Measurements from ENCODE around the gene ATXN7.

The ATXN7 gene

GRCh38 chr3:64000453-64001055, 136.9 kb downstream of the ATXN7 start:
- Histone ChIP-seq H3K4me3 (ENCODE audit: low read length) (no peak overlapping the region), H3K4me2 (ENCODE audit: low read depth, low read length) (no peak overlapping the region), H3K4me1 (ENCODE audit: low read length) (no peaks in the 10 kb centered on the region), H3K9ac (ENCODE audit: low read length) (no peak overlapping the region), H3K79me2 (ENCODE audit: low read length) (no peaks in the 10 kb centered on the region), H3K27ac (ENCODE audit: low read length) (no peak overlapping the region), H3K9me3 (replicated peaks; ENCODE audit: insufficient read depth, low read length) (no peaks in the 10 kb centered on the region), H3K9me2 (replicated peaks; ENCODE audit: insufficient read depth, low read length) (no peaks in the 10 kb centered on the region), H4K20me1 (ENCODE audit: insufficient read depth, low read length) (no peaks in the 10 kb centered on the region), H3K27me3 (replicated peaks; ENCODE audit: insufficient read depth, low read length) (no peaks in the 10 kb centered on the region), H3F3A (ENCODE audit: insufficient read depth, low read length) (no peaks in the 10 kb centered on the region), H3K36me3 (replicated peaks; ENCODE audit: insufficient read depth, low read length) (no peaks in the 10 kb centered on the region), H2AFZ (ENCODE audit: low read length) (no peak overlapping the region)
- no peak for DNase-seq
- TF ChIP-seq EZH2phosphoT487 (IDR thresholded peaks at IDR 0.05; ENCODE audit: low read length): no peak
- TF ChIP-seq CTCF (IDR thresholded peaks at IDR 0.05; ENCODE audit: low read length): no peak
- TF ChIP-seq EZH2 (optimal IDR thresholded peaks at IDR 0.05; ENCODE audit: low read depth, low read length): no peak

DNA sequence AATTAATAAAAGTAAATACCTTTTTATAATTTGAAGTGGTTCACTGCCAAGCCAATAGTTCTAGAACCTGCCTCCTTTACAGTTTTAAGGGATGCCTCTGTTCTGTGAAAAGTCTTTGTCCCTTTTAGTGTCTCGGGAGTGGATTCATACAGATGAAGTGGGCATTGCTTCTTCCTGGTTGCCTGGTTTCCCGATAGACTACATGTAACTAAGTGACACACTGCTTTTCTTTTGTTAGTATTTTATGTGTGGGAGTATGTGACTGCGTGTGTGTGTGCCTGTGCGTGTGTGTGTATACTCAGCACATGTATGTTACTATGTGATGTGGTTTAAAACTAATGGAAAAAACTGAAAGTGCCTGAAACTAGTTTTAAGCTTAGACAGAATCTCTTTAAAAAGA, 138.6 kb downstream of the ATXN7 start:
- Histone ChIP-seq H3K4me1 (ENCODE audit: low read length) (no peaks in the 10 kb centered on the region), H3K27me3 (replicated peaks; ENCODE audit: insufficient read depth, low read length) (no peaks in the 10 kb centered on the region), H3K4me3 (ENCODE audit: low read length) (no peak overlapping the region), H3K36me3 (replicated peaks; ENCODE audit: insufficient read depth, low read length) (peaks cover under 1% of the 10 kb centered on the region; the same call in 1 of the 2 replicates), H3F3A (ENCODE audit: insufficient read depth, low read length) (no peaks in the 10 kb centered on the region), H3K79me2 (ENCODE audit: low read length) (no peaks in the 10 kb centered on the region), H4K20me1 (ENCODE audit: insufficient read depth, low read length) (no peaks in the 10 kb centered on the region), H3K9ac (ENCODE audit: low read length) (no peak overlapping the region), H3K27ac (ENCODE audit: low read length) (no peak overlapping the region), H3K9me2 (replicated peaks; ENCODE audit: insufficient read depth, low read length) (no peaks in the 10 kb centered on the region), H3K9me3 (replicated peaks; ENCODE audit: insufficient read depth, low read length) (no peaks in the 10 kb centered on the region), H2AFZ (ENCODE audit: low read length) (no peak overlapping the region), H3K4me2 (ENCODE audit: low read depth, low read length) (no peak overlapping the region)
- DNase-seq: no peak
- TF ChIP-seq CTCF (IDR thresholded peaks at IDR 0.05; ENCODE audit: low read length) (no peak), EZH2phosphoT487 (IDR thresholded peaks at IDR 0.05; ENCODE audit: low read length) (no peak), EZH2 (optimal IDR thresholded peaks at IDR 0.05; ENCODE audit: low read depth, low read length) (no peak)

DNA sequence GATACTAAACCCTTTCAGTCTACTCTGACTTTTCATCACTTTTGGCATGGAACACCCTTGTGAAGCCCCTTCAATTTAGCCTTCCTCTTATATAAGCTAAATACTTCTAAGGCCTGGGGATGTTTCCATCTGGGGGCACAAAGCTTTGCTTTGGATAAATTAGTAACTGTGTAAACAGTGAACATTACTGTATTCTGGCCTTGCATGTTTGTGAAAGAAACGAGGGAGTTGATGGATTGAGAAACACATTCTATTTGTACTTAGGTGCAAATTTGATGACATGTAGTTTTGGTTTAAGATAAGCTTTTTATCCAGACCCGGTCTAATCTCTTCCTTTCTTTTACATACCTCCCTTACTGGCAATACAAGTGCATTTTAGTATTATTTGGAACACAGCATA, 139.9 kb downstream of the ATXN7 start:
- Histone ChIP-seq H3K4me3 (ENCODE audit: low read length) (no peak overlapping the region), H4K20me1 (ENCODE audit: insufficient read depth, low read length) (no peaks in the 10 kb centered on the region), H2AFZ (ENCODE audit: low read length) (no peak overlapping the region), H3K36me3 (replicated peaks; ENCODE audit: insufficient read depth, low read length) (peaks cover 3% of the 10 kb centered on the region), H3K27ac (ENCODE audit: low read length) (no peak overlapping the region), H3K9me3 (replicated peaks; ENCODE audit: insufficient read depth, low read length) (no peaks in the 10 kb centered on the region), H3K27me3 (replicated peaks; ENCODE audit: insufficient read depth, low read length) (no peaks in the 10 kb centered on the region), H3K4me1 (ENCODE audit: low read length) (no peaks in the 10 kb centered on the region), H3K79me2 (ENCODE audit: low read length) (no peaks in the 10 kb centered on the region), H3F3A (ENCODE audit: insufficient read depth, low read length) (no peaks in the 10 kb centered on the region), H3K9me2 (replicated peaks; ENCODE audit: insufficient read depth, low read length) (no peaks in the 10 kb centered on the region), H3K4me2 (ENCODE audit: low read depth, low read length) (no peak overlapping the region), H3K9ac (ENCODE audit: low read length) (no peak overlapping the region)
- TF ChIP-seq EZH2 (optimal IDR thresholded peaks at IDR 0.05; ENCODE audit: low read depth, low read length) (no peak), CTCF (IDR thresholded peaks at IDR 0.05; ENCODE audit: low read length) (no peak), EZH2phosphoT487 (IDR thresholded peaks at IDR 0.05; ENCODE audit: low read length) (no peak)
- DNase-seq: no peak

Data from MM.1S (cell line).